ENCODE data around the gene RBM12.

RBM12 gene

DNA sequence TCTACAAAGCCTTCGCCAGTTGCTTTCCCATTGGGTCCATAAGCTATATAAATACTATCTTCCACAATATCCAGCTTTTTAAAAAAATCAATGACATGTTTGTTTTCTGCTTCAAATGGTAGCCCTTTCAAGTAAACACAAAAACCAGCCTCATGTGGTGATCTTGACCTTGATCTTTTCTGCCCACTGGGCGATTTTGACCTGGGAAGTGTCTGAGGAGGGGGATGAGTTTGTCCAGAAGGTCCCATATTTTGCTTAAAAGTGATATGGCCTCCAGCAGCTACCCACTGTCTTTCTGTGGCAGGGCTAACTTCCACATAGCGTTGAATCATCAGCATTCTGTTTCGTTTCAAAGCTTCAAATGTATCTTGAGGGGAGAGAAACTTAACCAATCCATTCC, 10.8 kb downstream of the RBM12 start:
- Mint-ChIP-seq H3K27ac (no peak overlapping the region), H3K36me3 (ENCODE audit: low read depth) (peaks cover 36% of the 10 kb centered on the region), H3K9me3 (no peaks in the 10 kb centered on the region), H3K4me1 (ENCODE audit: low read depth) (peaks cover 21% of the 10 kb centered on the region), H3K4me3 (no peak overlapping the region), H3K27me3 (ENCODE audit: low read depth) (no peaks in the 10 kb centered on the region)
- DNase-seq (ENCODE audit: low spot score) = no peak

DNA sequence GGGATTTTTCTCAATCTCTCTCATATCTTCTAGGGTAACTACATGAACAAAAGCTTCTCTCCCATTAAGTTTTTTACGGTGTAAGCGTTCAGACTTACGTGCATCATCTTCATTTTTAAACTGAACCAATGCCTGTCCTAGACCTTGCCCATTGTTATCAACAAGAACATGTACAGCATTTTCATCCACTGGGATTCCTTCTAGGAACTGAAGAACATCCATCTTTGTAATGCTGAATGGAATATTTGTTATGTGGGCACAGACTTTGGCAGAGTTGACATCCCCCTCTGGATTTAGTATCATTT, 11.3 kb downstream of the RBM12 start:
- peaks cover 35% of the 10 kb centered on the region for H3K36me3 Mint-ChIP-seq (ENCODE audit: low read depth)
- no peak overlapping the region for H3K27ac Mint-ChIP-seq
- no peaks in the 10 kb centered on the region for H3K9me3 Mint-ChIP-seq
- no peaks in the 10 kb centered on the region for H3K27me3 Mint-ChIP-seq (ENCODE audit: low read depth)
- H3K4me1 Mint-ChIP-seq (ENCODE audit: low read depth) = peaks cover 18% of the 10 kb centered on the region
- no peak overlapping the region for H3K4me3 Mint-ChIP-seq
- DNase-seq (ENCODE audit: low spot score) = no peak

DNA sequence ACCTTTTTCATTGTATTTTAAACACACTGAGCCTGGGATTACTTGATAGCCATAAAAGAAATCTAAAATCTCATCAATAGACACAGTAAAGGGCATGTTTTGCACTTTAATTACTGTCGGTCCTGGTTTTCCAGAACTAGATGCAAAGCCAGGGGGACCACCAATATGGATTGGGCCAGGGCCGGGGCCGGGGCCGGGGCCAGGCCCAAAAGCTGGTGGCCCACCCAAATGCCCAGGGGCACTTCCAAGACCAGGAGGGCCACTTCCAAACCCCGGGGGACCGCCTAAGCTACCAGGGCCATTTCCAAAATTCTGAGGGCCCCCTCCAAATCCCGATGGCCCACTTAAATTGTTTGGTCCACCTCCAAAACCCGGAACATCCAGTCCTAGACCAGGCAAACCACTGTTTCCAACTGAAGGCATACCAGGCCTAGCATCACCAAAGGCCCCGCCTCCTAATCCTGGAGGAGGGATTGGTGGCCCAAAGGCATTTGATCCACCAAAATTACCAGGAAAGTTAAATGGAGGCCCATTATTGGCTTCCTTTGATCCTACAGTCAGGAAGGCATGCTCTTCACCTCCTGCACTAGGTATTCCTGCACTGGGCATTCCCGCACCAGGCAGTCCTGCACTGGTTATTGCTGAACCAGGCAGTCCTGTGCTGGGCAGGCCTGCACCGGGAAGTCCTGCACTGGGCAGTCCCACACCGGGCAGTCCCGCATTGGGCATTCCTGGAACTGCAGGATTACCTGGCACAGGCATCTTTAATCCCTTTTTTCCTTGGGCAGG, 11.9 kb downstream of the RBM12 start:
- H3K9me3 Mint-ChIP-seq = no peaks in the 10 kb centered on the region
- H3K27ac Mint-ChIP-seq = no peak overlapping the region

DNA sequence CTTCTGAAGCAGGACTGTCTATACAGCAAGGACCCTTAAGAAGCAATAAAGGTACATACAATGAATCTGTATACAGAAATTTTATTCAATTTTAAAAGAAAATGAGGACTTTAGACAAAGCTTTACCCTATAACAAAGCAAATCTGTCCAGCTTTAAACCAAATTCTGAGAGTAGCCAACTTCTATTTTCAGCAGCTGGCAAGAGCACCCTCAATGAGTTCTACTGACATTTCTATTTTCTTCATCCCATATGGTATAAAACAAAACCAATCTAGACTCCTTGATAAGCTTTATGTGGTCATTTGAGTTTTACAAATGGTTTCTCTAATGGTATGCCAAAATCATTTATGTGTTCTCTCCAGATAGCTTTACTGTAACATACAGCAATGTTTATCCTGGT, 12.7 kb downstream of the RBM12 start:
- H3K4me3 Mint-ChIP-seq = no peak overlapping the region
- H3K9me3 Mint-ChIP-seq = no peaks in the 10 kb centered on the region
- no peaks in the 10 kb centered on the region for H3K27me3 Mint-ChIP-seq (ENCODE audit: low read depth)
- H3K27ac Mint-ChIP-seq = no peak overlapping the region
- peaks cover 35% of the 10 kb centered on the region for H3K36me3 Mint-ChIP-seq (ENCODE audit: low read depth)
- peaks cover 12% of the 10 kb centered on the region for H3K4me1 Mint-ChIP-seq (ENCODE audit: low read depth)
- DNase-seq (ENCODE audit: low spot score) = no peak

More for the DNA sequence above, 11.9 kb downstream of the RBM12 start:
- Mint-ChIP-seq H3K27me3 (ENCODE audit: low read depth) (no peaks in the 10 kb centered on the region), H3K4me1 (ENCODE audit: low read depth) (peaks cover 18% of the 10 kb centered on the region), H3K36me3 (ENCODE audit: low read depth) (peaks cover 40% of the 10 kb centered on the region), H3K4me3 (no peak overlapping the region)
- no peak for DNase-seq (ENCODE audit: low spot score)

DNA sequence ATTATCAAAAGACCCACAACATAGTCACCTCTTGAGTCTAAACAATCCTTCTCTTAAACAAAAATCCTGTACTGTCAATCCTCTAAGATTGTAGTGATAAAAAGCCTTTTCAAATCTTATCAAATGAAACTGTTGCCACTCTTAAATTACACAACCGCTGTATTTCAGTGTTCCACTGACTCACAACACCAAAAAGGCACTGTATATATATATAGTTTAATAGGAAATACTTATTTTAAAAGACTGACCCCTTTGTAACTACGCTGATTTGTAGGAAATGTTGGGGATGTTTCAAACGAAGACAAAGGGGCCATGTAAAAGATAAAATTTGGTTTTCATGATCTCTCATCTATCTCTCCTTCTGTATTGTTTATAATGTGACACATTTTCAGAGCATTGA, 14.1 kb downstream of the RBM12 start:
- no peak overlapping the region for H3K4me3 Mint-ChIP-seq
- no peak overlapping the region for H3K27ac Mint-ChIP-seq
- H3K27me3 Mint-ChIP-seq (ENCODE audit: low read depth) = no peaks in the 10 kb centered on the region
- H3K9me3 Mint-ChIP-seq = no peaks in the 10 kb centered on the region
- peaks cover 11% of the 10 kb centered on the region for H3K4me1 Mint-ChIP-seq (ENCODE audit: low read depth)
- peaks cover 31% of the 10 kb centered on the region for H3K36me3 Mint-ChIP-seq (ENCODE audit: low read depth)
- DNase-seq (ENCODE audit: low spot score) = no peak

DNA sequence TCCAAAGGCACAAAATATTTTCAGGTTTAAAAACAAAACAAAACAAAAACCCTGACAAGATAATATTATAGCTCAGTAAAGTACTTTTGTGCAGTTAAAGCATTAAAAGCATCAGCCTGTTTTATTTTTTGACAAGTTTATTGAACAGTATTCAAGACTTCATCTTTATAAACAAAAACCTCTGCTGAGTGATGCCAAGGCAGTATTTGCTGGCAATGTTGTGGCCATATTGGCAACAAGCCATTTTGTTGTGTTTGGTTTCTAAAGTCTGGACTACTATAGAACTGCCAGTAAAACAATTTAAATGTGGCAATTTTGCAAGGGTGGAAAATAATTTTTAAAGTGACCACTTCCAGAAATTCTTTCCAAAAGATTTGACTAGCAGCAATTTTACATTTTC, 15.9 kb downstream of the RBM12 start:
- H3K4me1 Mint-ChIP-seq (ENCODE audit: low read depth) = peaks cover 17% of the 10 kb centered on the region
- H3K27ac Mint-ChIP-seq = no peak overlapping the region
- peaks cover 34% of the 10 kb centered on the region for H3K36me3 Mint-ChIP-seq (ENCODE audit: low read depth)
- DNase-seq (ENCODE audit: low spot score) = no peak
- H3K4me3 Mint-ChIP-seq = no peak overlapping the region
- H3K27me3 Mint-ChIP-seq (ENCODE audit: low read depth) = no peaks in the 10 kb centered on the region
- H3K9me3 Mint-ChIP-seq = no peaks in the 10 kb centered on the region

DNA sequence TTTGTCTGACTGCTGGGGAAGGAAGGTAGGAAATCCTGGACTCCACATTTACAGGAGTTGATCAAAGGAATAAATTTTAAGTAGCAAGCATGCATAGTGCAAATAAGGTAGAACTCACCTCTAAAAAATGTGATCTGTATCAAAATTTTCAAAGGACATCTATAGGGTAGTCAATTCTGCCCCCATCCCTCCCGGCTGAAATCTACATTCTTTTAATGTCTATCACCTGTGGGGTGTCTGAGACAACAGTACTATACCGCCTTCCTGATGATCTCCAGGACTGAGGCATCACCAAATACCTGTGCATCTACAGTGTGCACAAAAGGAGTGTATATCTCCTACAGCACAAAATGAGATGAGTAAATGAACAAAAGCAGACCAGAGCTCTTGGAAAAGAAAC, 19.9 kb downstream of the RBM12 start:
- Mint-ChIP-seq H3K27ac (no peak overlapping the region), H3K36me3 (ENCODE audit: low read depth) (peaks cover 18% of the 10 kb centered on the region), H3K9me3 (no peaks in the 10 kb centered on the region), H3K27me3 (ENCODE audit: low read depth) (no peaks in the 10 kb centered on the region), H3K4me1 (ENCODE audit: low read depth) (peaks cover 23% of the 10 kb centered on the region), H3K4me3 (no peak overlapping the region)
- no peak for DNase-seq (ENCODE audit: low spot score)

DNA sequence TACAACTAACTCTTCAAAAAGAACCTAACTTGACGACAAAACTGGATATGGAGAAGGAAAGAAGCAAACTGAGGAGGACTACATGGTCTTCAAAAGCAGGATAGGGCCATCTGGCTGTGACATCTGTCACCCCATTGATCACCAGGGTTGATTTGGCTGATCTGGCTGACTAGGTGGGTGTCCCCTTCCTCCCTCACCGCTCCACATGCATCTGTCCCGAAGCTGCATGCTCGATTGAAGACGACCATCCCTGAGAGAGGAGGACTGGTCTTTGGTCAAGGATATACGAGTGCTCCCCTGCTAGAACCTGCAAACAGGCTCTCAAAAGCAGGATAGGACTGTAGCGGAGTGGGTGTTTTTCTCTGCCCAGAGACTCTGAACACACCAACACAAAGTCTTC, 21.7 kb downstream of the RBM12 start:
- Mint-ChIP-seq H3K9me3 (no peaks in the 10 kb centered on the region), H3K4me3 (no peak overlapping the region), H3K27me3 (ENCODE audit: low read depth) (no peaks in the 10 kb centered on the region), H3K27ac (no peak overlapping the region), H3K4me1 (ENCODE audit: low read depth) (peaks cover 21% of the 10 kb centered on the region), H3K36me3 (ENCODE audit: low read depth) (peaks cover 7% of the 10 kb centered on the region)
- DNase-seq (ENCODE audit: low spot score) = no peak

DNA sequence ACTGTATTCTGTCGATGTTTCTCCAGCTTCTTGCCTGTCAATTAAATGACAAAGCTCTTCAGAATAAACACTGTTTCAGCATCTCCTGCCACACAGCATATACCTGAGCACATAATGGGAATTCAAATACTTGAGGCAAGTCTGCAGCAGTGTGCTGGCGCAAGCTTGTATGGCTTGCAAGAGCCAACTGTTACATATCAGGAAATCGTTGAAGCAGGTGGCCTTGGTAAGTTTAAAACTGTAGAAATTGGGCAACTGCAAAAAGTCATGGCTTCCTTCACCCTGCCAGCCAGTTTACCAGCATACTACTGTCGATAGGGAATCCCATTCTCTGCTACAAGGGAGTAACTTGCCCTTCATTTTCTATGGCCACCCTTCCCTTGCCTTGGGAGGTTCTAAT, 23.0 kb downstream of the RBM12 start:
- H3K36me3 Mint-ChIP-seq (ENCODE audit: low read depth) = peaks cover 3% of the 10 kb centered on the region
- no peaks in the 10 kb centered on the region for H3K27me3 Mint-ChIP-seq (ENCODE audit: low read depth)

DNA sequence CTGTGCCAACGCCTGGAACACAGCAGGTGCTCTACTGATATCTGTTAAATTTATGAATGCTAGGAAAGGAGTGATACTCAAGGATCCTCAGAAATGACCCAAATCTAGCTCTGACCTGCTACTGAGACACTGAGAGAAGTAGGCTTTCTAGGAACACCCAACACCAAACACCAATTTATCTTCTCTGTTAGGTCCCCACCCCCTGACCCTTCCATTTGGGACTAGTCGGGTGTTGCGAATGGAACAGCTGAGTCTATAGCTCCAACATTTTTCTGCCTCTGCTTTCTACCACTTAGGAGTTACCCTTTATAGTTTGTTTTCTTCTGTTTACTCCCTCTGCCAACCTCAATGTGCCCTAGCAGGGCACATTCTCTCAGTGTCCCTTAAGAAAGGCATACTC, 24.0 kb downstream of the RBM12 start:
- Mint-ChIP-seq H3K27ac (no peak overlapping the region), H3K4me3 (no peak overlapping the region), H3K4me1 (ENCODE audit: low read depth) (peaks cover 21% of the 10 kb centered on the region), H3K9me3 (no peaks in the 10 kb centered on the region), H3K27me3 (ENCODE audit: low read depth) (no peaks in the 10 kb centered on the region), H3K36me3 (ENCODE audit: low read depth) (peaks cover 3% of the 10 kb centered on the region)
- no peak for DNase-seq (ENCODE audit: low spot score)

More for the DNA sequence above, 23.0 kb downstream of the RBM12 start:
- H3K4me1 Mint-ChIP-seq (ENCODE audit: low read depth) = peaks cover 21% of the 10 kb centered on the region
- no peak overlapping the region for H3K4me3 Mint-ChIP-seq
- no peaks in the 10 kb centered on the region for H3K9me3 Mint-ChIP-seq
- no peak overlapping the region for H3K27ac Mint-ChIP-seq
- DNase-seq (ENCODE audit: low spot score) = no peak

DNA sequence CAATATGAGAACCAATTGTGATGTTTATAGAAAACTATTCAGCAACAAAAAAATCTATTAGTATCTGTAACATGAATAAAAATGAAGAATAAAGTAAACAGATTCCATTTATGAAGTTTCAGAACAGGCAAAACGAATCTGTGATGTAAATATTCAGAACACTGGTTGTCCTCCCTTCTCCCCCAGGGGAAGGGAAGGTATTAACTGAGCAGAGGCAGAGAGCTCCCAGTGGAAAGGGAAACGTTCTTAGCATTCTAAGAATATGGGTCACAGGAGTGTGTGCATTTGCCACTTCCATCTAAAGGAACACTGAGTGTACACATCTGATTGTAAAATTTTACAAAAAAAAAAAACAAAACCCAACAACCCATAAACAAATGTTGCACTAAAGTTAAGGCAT, 25.9 kb downstream of the RBM12 start:
- no peaks in the 10 kb centered on the region for H3K27me3 Mint-ChIP-seq (ENCODE audit: low read depth)

DNA sequence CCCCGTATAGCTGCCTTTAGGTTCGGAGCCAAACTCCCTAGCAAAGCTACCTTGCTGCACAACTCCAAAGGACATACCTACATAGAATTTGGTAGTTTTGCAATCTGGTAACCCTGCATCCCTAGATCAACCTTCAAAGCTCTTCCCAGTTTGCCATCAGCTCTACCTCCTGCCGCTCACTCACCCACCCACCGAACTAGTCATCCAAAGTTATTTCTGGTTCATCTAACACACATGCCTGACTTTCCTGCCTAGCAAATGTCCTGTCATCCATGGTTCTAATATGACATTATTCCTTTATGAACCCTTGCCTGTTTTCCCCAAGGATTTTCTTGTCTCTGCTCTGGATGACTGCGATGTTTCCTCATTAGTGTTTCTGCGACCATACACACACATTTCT, 27.4 kb downstream of the RBM12 start:
- Mint-ChIP-seq H3K27me3 (ENCODE audit: low read depth) (no peaks in the 10 kb centered on the region), H3K4me3 (no peak overlapping the region), H3K9me3 (no peaks in the 10 kb centered on the region), H3K27ac (no peak overlapping the region), H3K36me3 (ENCODE audit: low read depth) (no peaks in the 10 kb centered on the region), H3K4me1 (ENCODE audit: low read depth) (peaks cover 12% of the 10 kb centered on the region)
- DNase-seq (ENCODE audit: low spot score) = no peak

More for the DNA sequence above, 25.9 kb downstream of the RBM12 start:
- Mint-ChIP-seq H3K36me3 (ENCODE audit: low read depth) (no peaks in the 10 kb centered on the region), H3K27ac (no peak overlapping the region), H3K4me3 (no peak overlapping the region), H3K9me3 (no peaks in the 10 kb centered on the region), H3K4me1 (ENCODE audit: low read depth) (peaks cover 15% of the 10 kb centered on the region)
- DNase-seq (ENCODE audit: low spot score) = no peak

DNA sequence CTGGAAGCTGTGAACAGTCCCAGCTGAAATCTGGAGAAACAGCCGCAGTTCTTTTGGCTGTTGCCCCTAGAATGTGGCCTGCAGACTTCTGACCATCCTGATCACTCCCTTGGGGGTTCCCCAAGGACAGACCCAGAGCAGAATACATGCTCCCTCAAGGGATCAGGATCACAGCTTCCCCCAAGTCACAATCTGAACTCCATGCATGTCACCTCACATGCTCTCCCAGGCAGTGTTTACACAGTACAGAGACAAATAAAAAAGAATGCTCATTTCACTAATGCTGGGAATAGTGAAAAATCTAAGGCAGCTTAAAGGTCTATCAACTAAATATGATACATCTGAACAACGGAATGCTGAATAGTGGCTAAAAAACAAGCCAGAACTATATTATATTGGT, 28.6 kb downstream of the RBM12 start:
- H3K9me3 Mint-ChIP-seq = no peaks in the 10 kb centered on the region
- H3K36me3 Mint-ChIP-seq (ENCODE audit: low read depth) = peaks cover 3% of the 10 kb centered on the region
- H3K4me1 Mint-ChIP-seq (ENCODE audit: low read depth) = peaks cover 10% of the 10 kb centered on the region
- no peaks in the 10 kb centered on the region for H3K27me3 Mint-ChIP-seq (ENCODE audit: low read depth)
- no peak overlapping the region for H3K27ac Mint-ChIP-seq
- DNase-seq (ENCODE audit: low spot score) = no peak
- H3K4me3 Mint-ChIP-seq = no peak overlapping the region

DNA sequence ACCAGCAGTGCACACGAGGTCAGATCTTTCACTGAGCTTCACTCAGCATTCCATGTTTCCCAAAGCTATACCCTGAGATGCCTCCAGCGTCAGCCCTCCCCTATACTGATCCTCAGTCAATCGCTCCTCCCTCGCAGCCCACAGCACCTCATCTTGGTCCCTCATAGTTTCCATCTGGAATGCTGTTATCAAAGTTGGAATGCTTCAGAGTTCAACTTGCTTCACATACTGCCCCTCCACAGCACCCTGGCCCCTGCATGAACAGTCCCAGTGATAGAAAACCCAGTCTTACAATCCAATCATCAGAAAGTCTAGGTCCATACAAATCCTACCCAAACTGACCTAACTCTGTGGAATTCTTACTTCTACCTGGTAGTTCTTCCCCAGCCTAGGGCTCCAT, 29.0 kb downstream of the RBM12 start:
- peaks cover 3% of the 10 kb centered on the region for H3K36me3 Mint-ChIP-seq (ENCODE audit: low read depth)
- H3K4me3 Mint-ChIP-seq = no peak overlapping the region
- H3K9me3 Mint-ChIP-seq = no peaks in the 10 kb centered on the region
- no peaks in the 10 kb centered on the region for H3K27me3 Mint-ChIP-seq (ENCODE audit: low read depth)
- DNase-seq (ENCODE audit: low spot score) = no peak
- peaks cover 6% of the 10 kb centered on the region for H3K4me1 Mint-ChIP-seq (ENCODE audit: low read depth)
- H3K27ac Mint-ChIP-seq = no peak overlapping the region

DNA sequence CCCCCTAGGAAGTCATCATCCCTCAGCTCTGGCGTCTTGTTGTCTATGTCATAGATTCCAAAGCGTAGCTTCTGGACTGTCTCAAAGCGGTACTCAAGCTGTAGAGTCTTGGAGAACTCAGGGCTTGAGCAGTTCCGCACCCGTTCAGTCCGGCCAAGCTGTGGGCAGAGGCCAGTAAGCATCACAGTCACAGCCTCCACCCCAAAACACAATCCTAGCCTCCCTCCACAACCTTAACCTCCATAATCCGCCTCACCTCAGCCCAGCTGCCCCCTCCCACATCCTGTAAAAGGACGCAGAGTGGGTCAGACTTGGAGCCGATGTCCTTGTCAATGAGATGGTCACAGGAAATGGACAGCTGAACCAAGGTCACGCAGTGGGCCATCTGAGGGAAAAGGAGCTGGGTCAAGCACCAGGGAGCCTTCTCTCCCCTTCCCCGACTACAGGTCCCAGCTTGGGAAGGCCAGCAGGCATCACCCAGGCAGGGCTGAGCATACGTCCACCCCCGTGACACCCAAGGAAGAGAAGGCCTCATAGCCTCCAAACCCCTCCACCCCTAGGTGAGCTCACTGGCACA, 32.1 kb downstream of the RBM12 start:
- Mint-ChIP-seq H3K27me3 (ENCODE audit: low read depth) (no peaks in the 10 kb centered on the region), H3K4me3 (no peak overlapping the region), H3K36me3 (ENCODE audit: low read depth) (peaks cover 14% of the 10 kb centered on the region), H3K4me1 (ENCODE audit: low read depth) (no peaks in the 10 kb centered on the region), H3K9me3 (no peaks in the 10 kb centered on the region), H3K27ac (no peak overlapping the region)
- no peak for DNase-seq (ENCODE audit: low spot score)
